Measurements from ENCODE around the gene DNAAF9. TPM values are rescaled to one million over a fixed set of nuclear protein-coding genes. Genes with fewer than 3 reads are reported as not detected.

Gene DNAAF9
- total RNA-seq, 1 donor from 2014 or later = 34.7 TPM

DNA sequence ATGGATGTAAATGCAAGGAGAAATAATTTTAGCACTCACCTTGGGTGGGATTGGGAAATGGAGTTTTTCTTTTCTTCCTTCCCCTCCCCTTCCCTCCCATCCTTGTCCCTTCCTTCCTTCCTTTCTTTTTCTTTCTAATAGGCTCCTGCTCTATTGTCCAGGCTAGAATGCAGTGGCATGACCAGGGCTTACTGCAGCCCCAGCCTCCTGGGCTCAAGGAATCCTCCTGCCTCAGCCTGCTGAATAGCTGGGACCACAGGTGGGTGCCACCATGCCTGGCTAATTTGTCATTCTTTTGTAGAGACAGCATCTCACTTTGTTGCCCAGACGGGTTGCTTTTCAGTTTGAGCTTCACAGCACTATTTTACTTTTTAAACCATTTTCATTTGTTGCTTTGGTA, 41.9 kb upstream of the DNAAF9 start:
- H3K36me3 Mint-ChIP-seq (ENCODE audit: unreplicated experiment) = peaks cover 4% of the 10 kb centered on the region
- no peak overlapping the region for H3K4me3 Mint-ChIP-seq (ENCODE audit: unreplicated experiment)
- H3K27ac Mint-ChIP-seq (ENCODE audit: unreplicated experiment) = no peak overlapping the region
- no peaks in the 10 kb centered on the region for H3K27me3 Mint-ChIP-seq (ENCODE audit: unreplicated experiment)
- no peaks in the 10 kb centered on the region for H3K4me1 Mint-ChIP-seq (ENCODE audit: low read depth, unreplicated experiment)
- TF ChIP-seq, protein P1, sequence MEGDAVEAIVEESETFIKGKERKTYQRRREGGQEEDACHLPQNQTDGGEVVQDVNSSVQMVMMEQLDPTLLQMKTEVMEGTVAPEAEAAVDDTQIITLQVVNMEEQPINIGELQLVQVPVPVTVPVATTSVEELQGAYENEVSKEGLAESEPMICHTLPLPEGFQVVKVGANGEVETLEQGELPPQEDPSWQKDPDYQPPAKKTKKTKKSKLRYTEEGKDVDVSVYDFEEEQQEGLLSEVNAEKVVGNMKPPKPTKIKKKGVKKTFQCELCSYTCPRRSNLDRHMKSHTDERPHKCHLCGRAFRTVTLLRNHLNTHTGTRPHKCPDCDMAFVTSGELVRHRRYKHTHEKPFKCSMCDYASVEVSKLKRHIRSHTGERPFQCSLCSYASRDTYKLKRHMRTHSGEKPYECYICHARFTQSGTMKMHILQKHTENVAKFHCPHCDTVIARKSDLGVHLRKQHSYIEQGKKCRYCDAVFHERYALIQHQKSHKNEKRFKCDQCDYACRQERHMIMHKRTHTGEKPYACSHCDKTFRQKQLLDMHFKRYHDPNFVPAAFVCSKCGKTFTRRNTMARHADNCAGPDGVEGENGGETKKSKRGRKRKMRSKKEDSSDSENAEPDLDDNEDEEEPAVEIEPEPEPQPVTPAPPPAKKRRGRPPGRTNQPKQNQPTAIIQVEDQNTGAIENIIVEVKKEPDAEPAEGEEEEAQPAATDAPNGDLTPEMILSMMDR (IDR thresholded peaks at IDR 0.05; ENCODE audit: partially characterized antibody, unreplicated experiment) = no peak
- no peaks in the 10 kb centered on the region for H3K9me3 Mint-ChIP-seq (ENCODE audit: unreplicated experiment)
- no peak for DNase-seq

DNA sequence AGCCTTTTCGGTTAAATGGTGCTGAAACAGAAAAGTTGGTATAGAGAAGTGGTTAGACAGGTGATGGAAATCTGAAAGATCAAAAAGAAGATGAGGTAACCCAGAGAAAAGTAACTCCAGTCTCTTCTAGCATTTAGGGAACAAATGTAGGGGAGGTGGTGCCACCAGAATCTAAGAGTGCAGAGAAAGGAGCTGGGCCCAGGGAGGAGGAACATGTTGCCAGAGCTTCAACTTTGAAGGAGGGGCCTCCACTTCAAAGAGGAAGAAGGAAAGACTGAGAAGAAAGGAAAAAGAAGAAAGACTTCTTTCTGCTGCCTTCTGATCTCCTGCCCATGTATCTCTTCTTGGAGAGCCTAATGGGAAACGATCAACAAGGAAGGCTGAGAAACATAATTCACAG, 39.9 kb upstream of the DNAAF9 start:
- Mint-ChIP-seq H3K27ac (ENCODE audit: unreplicated experiment) (no peak overlapping the region), H3K9me3 (ENCODE audit: unreplicated experiment) (no peaks in the 10 kb centered on the region)

DNA sequence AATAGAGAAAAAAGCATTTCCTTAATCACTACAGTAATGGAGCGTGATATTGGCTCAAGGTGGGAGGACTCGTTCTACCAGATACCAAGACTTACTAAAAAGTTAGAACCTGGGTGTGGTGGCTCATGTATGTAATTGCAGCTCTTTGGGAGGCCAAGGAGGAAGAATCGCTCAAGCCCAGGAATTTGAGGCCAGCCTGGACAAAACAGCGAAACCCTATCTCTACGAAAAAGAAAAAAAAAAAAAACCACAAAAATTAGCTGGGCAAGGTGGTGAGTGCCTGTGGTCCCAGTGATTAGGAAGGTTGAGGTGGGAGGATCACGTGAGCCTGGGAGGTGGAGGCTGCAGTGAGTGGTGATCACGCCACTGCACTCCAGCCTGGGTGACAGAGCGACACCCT, 39.3 kb upstream of the DNAAF9 start:
- no peak overlapping the region for H3K27ac Mint-ChIP-seq (ENCODE audit: unreplicated experiment)

More for the DNA sequence above, 39.9 kb upstream of the DNAAF9 start:
- TF ChIP-seq, protein P1 (IDR thresholded peaks at IDR 0.05; ENCODE audit: partially characterized antibody, unreplicated experiment) = no peak
- Mint-ChIP-seq H3K4me1 (ENCODE audit: low read depth, unreplicated experiment) (no peaks in the 10 kb centered on the region), H3K4me3 (ENCODE audit: unreplicated experiment) (no peak overlapping the region), H3K36me3 (ENCODE audit: unreplicated experiment) (no peaks in the 10 kb centered on the region), H3K27me3 (ENCODE audit: unreplicated experiment) (no peaks in the 10 kb centered on the region)
- no peak for DNase-seq

DNA sequence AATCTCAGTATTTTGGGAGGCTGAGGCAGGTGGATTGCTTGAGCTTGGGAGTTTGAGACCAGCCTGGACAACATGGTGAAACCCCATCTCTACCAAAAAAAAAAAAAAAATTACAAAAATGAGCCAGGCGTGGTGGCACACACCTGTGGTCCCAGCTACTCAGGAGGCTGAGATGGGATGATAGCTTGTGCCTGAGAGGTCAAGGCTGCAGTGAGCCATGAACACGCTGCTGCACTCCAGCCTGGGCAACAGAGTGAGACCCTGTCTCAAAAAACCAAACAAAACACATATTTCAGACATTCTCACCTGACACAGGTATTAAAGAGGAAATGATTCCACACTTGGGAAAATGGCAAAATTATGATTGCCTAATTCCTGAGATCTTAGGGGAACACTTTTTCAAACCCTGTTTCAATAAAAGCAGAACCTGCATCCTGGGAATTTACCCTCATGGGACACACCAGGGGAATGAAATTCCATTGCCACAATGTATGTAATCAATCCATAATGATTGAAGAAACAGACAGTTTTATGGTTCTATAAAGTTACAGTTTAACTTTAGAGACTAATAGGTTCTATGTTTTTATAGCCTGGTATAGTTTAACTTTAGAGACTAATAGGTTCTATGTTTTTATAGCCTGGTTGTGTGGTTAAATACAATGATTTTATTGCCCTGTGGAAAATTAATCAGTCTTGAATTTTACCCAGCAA, 29.6 kb upstream of the DNAAF9 start:
- Mint-ChIP-seq H3K4me3 (ENCODE audit: unreplicated experiment) (no peak overlapping the region), H3K27me3 (ENCODE audit: unreplicated experiment) (peaks cover 2% of the 10 kb centered on the region), H3K9me3 (ENCODE audit: unreplicated experiment) (peaks cover 4% of the 10 kb centered on the region), H3K4me1 (ENCODE audit: low read depth, unreplicated experiment) (no peaks in the 10 kb centered on the region), H3K27ac (ENCODE audit: unreplicated experiment) (no peak overlapping the region), H3K36me3 (ENCODE audit: unreplicated experiment) (no peaks in the 10 kb centered on the region)
- DNase-seq = no peak
- TF ChIP-seq, protein P1 (IDR thresholded peaks at IDR 0.05; ENCODE audit: partially characterized antibody, unreplicated experiment) = no peak

More for the DNA sequence above, 39.3 kb upstream of the DNAAF9 start:
- DNase-seq = no peak
- no peak overlapping the region for H3K4me3 Mint-ChIP-seq (ENCODE audit: unreplicated experiment)
- H3K4me1 Mint-ChIP-seq (ENCODE audit: low read depth, unreplicated experiment) = no peaks in the 10 kb centered on the region
- TF ChIP-seq, protein P1 (IDR thresholded peaks at IDR 0.05; ENCODE audit: partially characterized antibody, unreplicated experiment) = no peak
- H3K36me3 Mint-ChIP-seq (ENCODE audit: unreplicated experiment) = no peaks in the 10 kb centered on the region
- peaks cover 3% of the 10 kb centered on the region for H3K9me3 Mint-ChIP-seq (ENCODE audit: unreplicated experiment)
- no peaks in the 10 kb centered on the region for H3K27me3 Mint-ChIP-seq (ENCODE audit: unreplicated experiment)

DNA sequence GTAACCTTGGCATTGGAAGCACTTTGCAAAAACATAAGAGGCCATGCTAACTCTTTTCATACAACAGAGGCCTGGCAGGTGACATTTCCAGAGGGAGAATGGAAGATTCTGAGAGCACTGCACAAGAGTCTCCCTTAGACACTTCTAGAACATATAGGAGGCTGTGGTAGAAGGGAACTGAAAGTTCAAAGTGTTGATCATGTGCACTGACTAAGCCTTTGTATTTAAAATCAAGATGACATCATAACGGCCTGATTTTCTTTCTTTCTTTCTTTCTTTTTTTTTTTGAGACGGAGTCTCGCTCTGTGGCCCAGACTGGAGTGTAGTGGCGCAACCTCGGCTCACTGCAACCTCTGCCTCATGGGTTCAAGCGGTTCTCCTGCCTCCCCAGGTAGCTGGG, 26.8 kb upstream of the DNAAF9 start:
- Mint-ChIP-seq H3K27me3 (ENCODE audit: unreplicated experiment) (peaks cover 2% of the 10 kb centered on the region), H3K9me3 (ENCODE audit: unreplicated experiment) (peaks cover 2% of the 10 kb centered on the region), H3K4me1 (ENCODE audit: low read depth, unreplicated experiment) (no peaks in the 10 kb centered on the region), H3K36me3 (ENCODE audit: unreplicated experiment) (no peaks in the 10 kb centered on the region), H3K27ac (ENCODE audit: unreplicated experiment) (no peak overlapping the region), H3K4me3 (ENCODE audit: unreplicated experiment) (no peak overlapping the region)
- TF ChIP-seq, protein P1 (IDR thresholded peaks at IDR 0.05; ENCODE audit: partially characterized antibody, unreplicated experiment) = no peak
- DNase-seq = no peak

Data from glutamatergic neuron (in vitro differentiated cells).